Ascending aorta (tissue), 2 donors: ENCODE results near the gene OR1Q1. TPM values are rescaled to one million over a fixed set of nuclear protein-coding genes. Genes with fewer than 3 reads are reported as not detected.
"Not testable (repeated sequence)": the region's sequence is repeated elsewhere in the genome, so short reads cannot be mapped to it uniquely, and the experiment has no call there.

ENCODE experiments used
- DNase-seq, 2 donors: peaks; one replicate each; pipeline ENCODE4 v3.0.0-alpha.2; 2019; ENCODE audit warnings: low spot score in 2 of 2
- H3K27ac ChIP-seq, 2 donors: fragments of 200-600 bp; sonication (generic); one replicate each; pipeline ENCODE4 v1.5.1; 2016 to 2017; ENCODE audit warnings: mild to moderate bottlenecking in 1 of 2
- H3K27me3 ChIP-seq: fragments of 200-600 bp; sonication (generic); one replicate; pipeline ENCODE4 v1.5.1; 2017
- H3K36me3 ChIP-seq, 2 donors: fragments of 200-600 bp; sonication (generic); one replicate each; pipeline ENCODE4 v1.5.1; 2016
- H3K4me1 ChIP-seq, 2 donors: fragments of 200-600 bp; sonication (generic); one replicate each; pipeline ENCODE4 v1.5.1; 2016 to 2017; ENCODE audit warnings: mild to moderate bottlenecking in 1 of 2
- H3K4me3 ChIP-seq, 2 donors: fragments of 200-600 bp; sonication (generic); one replicate each; pipeline ENCODE4 v1.5.1; 2016 to 2017; ENCODE audit warnings: mild to moderate bottlenecking in 1 of 2
- H3K9me3 ChIP-seq, 2 donors: fragments of 200-600 bp; sonication (generic); one replicate each; pipeline ENCODE4 v1.5.1; 2016
- CTCF ChIP-seq, 3 experiments: fragments of 200-600 bp in 2 of 3; fragments of 450-650 bp in 1 of 3; sonication (generic) in 2 of 3; IDR thresholded peaks; one replicate each; pipeline ENCODE4 v1.5.1; 2016 to 2019; ENCODE audit warnings: antibody characterized with exemption in 3 of 3, mild to moderate bottlenecking in 1 of 3, moderate library complexity in 1 of 3
- intact Hi-C: fragments of 100-400 bp; cut with DNase I; formaldehyde crosslinking; loops from one replicate; pipeline ENCODE4 v1.15.1; 2023
- total RNA-seq: library from RNA; depleted of rRNA; stranded (reverse); fragments of >200 nt; gene quantifications from one replicate; pipeline ENCODE4 v1.1.0, GENCODE V29; 2016

Gene OR1Q1
- total RNA-seq: not detected

- no peak for DNase-seq
- no peaks in the 10 kb centered on the region for H3K4me1 ChIP-seq
- TF ChIP-seq CTCF (IDR thresholded peaks at IDR 0.05): no peak
- intact Hi-C loops: no loop called here
- H3K4me3 ChIP-seq: no peak within 1 kb of the TSS
- H3K36me3 ChIP-seq: no peaks in the 10 kb centered on the region
- no peaks in the 10 kb centered on the region for H3K27me3 ChIP-seq
- no peak within 1 kb of the TSS for H3K27ac ChIP-seq
- H3K9me3 ChIP-seq: no peaks in the 10 kb centered on the region
Observed at GRCh38 chr9:122614362-122614761, at the start of gene OR1Q1. Gene OR1Q1, plus strand, starts transcription at chr9:122614738. Its CDS starts 0 bp downstream, at chr9:122614738.

- H3K4me1 ChIP-seq: no peaks in the 10 kb centered on the region
- TF ChIP-seq CTCF (IDR thresholded peaks at IDR 0.05): no peak
- no peaks in the 10 kb centered on the region for H3K36me3 ChIP-seq
- H3K27ac ChIP-seq: no peak overlapping the region
- no peak overlapping the region for H3K4me3 ChIP-seq
- intact Hi-C loops: no loop called here
- H3K9me3 ChIP-seq: no peaks in the 10 kb centered on the region
- no peaks in the 10 kb centered on the region for H3K27me3 ChIP-seq
- no peak for DNase-seq
Observed at GRCh38 chr9:122567901-122568300, 46.6 kb upstream of the OR1Q1 start.

GRCh38 chr9:122572456-122572855, 42.1 kb upstream of the OR1Q1 start:
- intact Hi-C loops: no loop called here
- H3K4me3 ChIP-seq: no peak overlapping the region
- H3K27me3 ChIP-seq: no peaks in the 10 kb centered on the region
- H3K4me1 ChIP-seq: no peaks in the 10 kb centered on the region
- H3K36me3 ChIP-seq: no peaks in the 10 kb centered on the region
- no peak for TF ChIP-seq CTCF (IDR thresholded peaks at IDR 0.05)
- no peaks in the 10 kb centered on the region for H3K9me3 ChIP-seq
- H3K27ac ChIP-seq: no peak overlapping the region
- DNase-seq: no peak

- no peak for TF ChIP-seq CTCF (IDR thresholded peaks at IDR 0.05)
- intact Hi-C loops: no loop called here
Observed at GRCh38 chr9:122579874-122580273, 34.7 kb upstream of the OR1Q1 start.

DNA sequence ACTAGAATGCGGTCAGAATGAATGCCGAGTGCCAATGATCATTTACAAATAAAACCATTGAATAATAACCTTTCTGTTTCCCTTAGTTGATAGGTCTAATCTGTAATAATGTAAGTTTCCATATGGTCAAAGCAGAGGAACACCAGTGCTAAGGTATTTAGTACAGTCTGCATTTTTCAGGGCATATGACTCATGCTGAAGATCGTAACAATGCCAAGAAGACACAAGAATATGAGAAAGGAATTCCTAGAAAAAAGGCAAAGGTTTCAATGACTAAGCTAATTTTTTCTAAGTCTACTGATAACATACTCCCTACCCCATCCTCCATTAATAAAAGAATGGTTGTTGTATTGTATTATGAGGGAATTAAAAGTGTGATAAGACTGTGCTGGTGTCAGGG, 34.2 kb upstream of the OR1Q1 start:
- TF ChIP-seq CTCF (IDR thresholded peaks at IDR 0.05): no peak
- H3K9me3 ChIP-seq: no peaks in the 10 kb centered on the region
- no peak overlapping the region for H3K4me3 ChIP-seq
- H3K27me3 ChIP-seq: no peaks in the 10 kb centered on the region
- DNase-seq: no peak
- H3K4me1 ChIP-seq: no peaks in the 10 kb centered on the region
- intact Hi-C loops: no loop called here
- no peaks in the 10 kb centered on the region for H3K36me3 ChIP-seq
- no peak overlapping the region for H3K27ac ChIP-seq

More at GRCh38 chr9:122579874-122580273, 34.7 kb upstream of the OR1Q1 start:
- Histone ChIP-seq H3K9me3 (no peaks in the 10 kb centered on the region), H3K27ac (no peak overlapping the region), H3K36me3 (no peaks in the 10 kb centered on the region), H3K4me1 (no peaks in the 10 kb centered on the region), H3K27me3 (no peaks in the 10 kb centered on the region), H3K4me3 (no peak overlapping the region)
- no peak for DNase-seq

DNA sequence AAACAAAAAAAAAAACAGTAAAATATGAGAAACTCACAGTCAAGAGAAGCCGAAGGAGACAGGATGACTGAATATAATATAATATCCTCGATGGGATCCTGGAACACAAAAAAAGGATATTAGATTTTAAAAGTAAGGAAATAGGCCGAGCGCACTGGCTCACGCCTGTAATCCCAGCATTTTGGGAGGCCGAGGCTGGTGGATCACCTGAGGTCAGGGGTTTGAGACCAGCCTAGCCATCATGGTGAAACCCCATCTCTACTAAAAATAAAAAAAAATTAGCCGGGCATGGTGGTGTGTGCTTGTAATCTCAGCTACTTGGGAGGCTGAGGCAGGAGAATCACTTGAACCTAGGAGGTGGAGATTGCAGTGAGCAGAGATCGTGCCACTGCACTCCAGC, 31.3 kb upstream of the OR1Q1 start, which contains the start of gene OR1L8:
OR1L8 (minus strand) TSS at position 101 of the 400 bp plus-strand sequence. CDS start 14,907 bp downstream, outside the sequence.
- H3K4me3 ChIP-seq, H3K36me3 ChIP-seq, DNase-seq, intact Hi-C loops, H3K9me3 ChIP-seq, H3K27ac ChIP-seq, H3K4me1 ChIP-seq, H3K27me3 ChIP-seq: not testable (repeated sequence)
